ENCODE results near the gene PAPPA2. TPM values are rescaled to one million over a fixed set of nuclear protein-coding genes. Genes with fewer than 3 reads are reported as not detected.

The PAPPA2 gene
- total RNA-seq, 1 donor from 2014 or later, result not detected

GRCh38 chr1:176831150-176831549 lies 368.2 kb downstream of the PAPPA2 start:
- Mint-ChIP-seq H3K4me1 (no peaks in the 10 kb centered on the region), H3K27me3 (no peaks in the 10 kb centered on the region), H3K36me3 (ENCODE audit: low read depth) (no peaks in the 10 kb centered on the region), H3K27ac (no peak overlapping the region), H3K4me3 (no peak overlapping the region), H3K9me3 (no peaks in the 10 kb centered on the region)
- no peak for ATAC-seq (ENCODE audit: low read depth)
- ChIA-PET POLR2A (no interaction called here), CTCF (no interaction called here)
- TF ChIP-seq CTCF (IDR thresholded peaks at IDR 0.05), result no peak
- intact Hi-C loops (cut with micrococcal nuclease), result no loop called here
- no peak for DNase-seq

- no peak for DNase-seq
- Mint-ChIP-seq H3K36me3 (ENCODE audit: low read depth) (no peaks in the 10 kb centered on the region), H3K9me3 (no peaks in the 10 kb centered on the region), H3K4me3 (no peak overlapping the region), H3K27ac (no peak overlapping the region), H3K4me1 (no peaks in the 10 kb centered on the region), H3K27me3 (peaks cover 5% of the 10 kb centered on the region)
- no peak for ATAC-seq (ENCODE audit: low read depth)
- no peak for TF ChIP-seq CTCF (IDR thresholded peaks at IDR 0.05)
- intact Hi-C loops (cut with micrococcal nuclease), result no loop called here
- ChIA-PET CTCF (no interaction called here), POLR2A (no interaction called here)
These were observed 374.7 kb downstream of the PAPPA2 start for GRCh38 chr1:176837708-176838107.

- Mint-ChIP-seq H3K4me3 (no peak overlapping the region), H3K9me3 (no peaks in the 10 kb centered on the region), H3K4me1 (no peaks in the 10 kb centered on the region), H3K27me3 (peaks cover 5% of the 10 kb centered on the region), H3K27ac (no peak overlapping the region), H3K36me3 (ENCODE audit: low read depth) (no peaks in the 10 kb centered on the region)
- ChIA-PET POLR2A (no interaction called here), CTCF (no interaction called here)
- TF ChIP-seq CTCF (IDR thresholded peaks at IDR 0.05), result no peak
- DNase-seq, result no peak
- intact Hi-C loops (cut with micrococcal nuclease), result no loop called here
- no peak for ATAC-seq (ENCODE audit: low read depth)
These were observed 375.5 kb downstream of the PAPPA2 start for GRCh38 chr1:176838276-176838995.

GRCh38 chr1:176839216-176839615 lies 376.2 kb downstream of the PAPPA2 start:
- H3K4me1 Mint-ChIP-seq, result no peaks in the 10 kb centered on the region
- ATAC-seq (ENCODE audit: low read depth) (no peak), DNase-seq (no peak)
- intact Hi-C loops (cut with micrococcal nuclease), result no loop called here
- CTCF ChIA-PET, result no interaction called here
- POLR2A ChIA-PET, result no interaction called here
- no peak for TF ChIP-seq CTCF (IDR thresholded peaks at IDR 0.05)
- H3K36me3 Mint-ChIP-seq (ENCODE audit: low read depth), result no peaks in the 10 kb centered on the region
- no peak overlapping the region for H3K4me3 Mint-ChIP-seq
- no peaks in the 10 kb centered on the region for H3K9me3 Mint-ChIP-seq
- peaks cover 5% of the 10 kb centered on the region for H3K27me3 Mint-ChIP-seq
- no peak overlapping the region for H3K27ac Mint-ChIP-seq

GRCh38 chr1:176841238-176841637 lies 378.3 kb downstream of the PAPPA2 start:
- CTCF ChIA-PET, result no interaction called here
- Mint-ChIP-seq H3K4me1 (no peaks in the 10 kb centered on the region), H3K4me3 (no peak overlapping the region), H3K27ac (no peak overlapping the region), H3K9me3 (no peaks in the 10 kb centered on the region), H3K27me3 (peaks cover 8% of the 10 kb centered on the region), H3K36me3 (ENCODE audit: low read depth) (no peaks in the 10 kb centered on the region)
- no peak for DNase-seq
- TF ChIP-seq CTCF (IDR thresholded peaks at IDR 0.05), result no peak
- ATAC-seq (ENCODE audit: low read depth), result no peak
- POLR2A ChIA-PET, result no interaction called here
- intact Hi-C loops (cut with micrococcal nuclease), result no loop called here
